Stimulated activated CD4-positive, alpha-beta T cell treated with anti-CD3 and anti-CD28 coated beads, Interleukin-2, amount 100 ng/mL, for 48 hours (primary cell): ENCODE data around the gene BLACAT1.
"Not testable (repeated sequence)": the region's sequence is repeated elsewhere in the genome, so short reads cannot be mapped to it uniquely, and the experiment has no call there.

Source experiments
- DNase-seq, 2 donors: peaks; one replicate each; pipeline ENCODE4 v3.0.0-alpha.2; 2020

BLACAT1 gene

GRCh38 chr1:205406252-205406651, 49.6 kb downstream of the BLACAT1 start:
- DNase-seq, result not testable (repeated sequence)
